B cell (primary cell): ENCODE measurements around the gene CINP. TPM values are rescaled to one million over a fixed set of nuclear protein-coding genes. Genes with fewer than 3 reads are reported as not detected.

ENCODE experiments used
- ATAC-seq: fragments of 200-7000 bp; cut with Tn5 transposase; one replicate; pipeline ENCODE4 v1.10.0; 2021; ENCODE audit warnings: low read depth, mild to moderate bottlenecking, moderate number of reproducible peaks, moderate library complexity
- CTCF ChIA-PET: fragments of 350-600 bp; sonication (Branson Sonifier 250); formaldehyde crosslinking; loops from one replicate; lab custom pipeline; 2021; ENCODE audit warnings: antibody characterized with exemption, inconsistent platforms; lab: Charles Lee
- POLR2A ChIA-PET: fragments of 350-600 bp; sonication (Branson Sonifier 250); formaldehyde crosslinking; loops from one replicate; lab custom pipeline; 2021; ENCODE audit warnings: antibody characterized with exemption; lab: Charles Lee
- DNase-seq: peaks from one replicate; pipeline ENCODE4 v3.0.0; 2013
- H2AFZ ChIP-seq: 2 replicates; pipeline ENCODE4 v1.6.1; 2012; ENCODE audit warnings: mild to moderate bottlenecking, low read depth, low read length; ENCODE audit not compliant: insufficient read depth, poor library complexity, severe bottlenecking
- H3K27ac ChIP-seq, 2 donors: 1 replicate in 1 of 2; 2 replicates in 1 of 2; pipeline ENCODE4 v1.5.1; 2012 to 2013; ENCODE audit warnings: low read length in 2 of 2, mild to moderate bottlenecking in 2 of 2, moderate library complexity in 1 of 2
- H3K27me3 ChIP-seq, 4 experiments: fragments of 200-600 bp in 1 of 4; sonication (generic) in 1 of 4; replicated peaks in 1 of 4; 1 replicate in 2 of 4; 2 replicates in 2 of 4; pipeline versions ENCODE4 v1.6.1 to v1.7.0; 2013 to 2016; ENCODE audit warnings: low read length in 3 of 4, mild to moderate bottlenecking in 2 of 4, mixed read lengths in 1 of 4, moderate library complexity in 1 of 4; ENCODE audit not compliant: insufficient read depth in 4 of 4, control insufficient read depth in 3 of 4; ENCODE audit errors: control extremely low read depth in 1 of 4
- H3K36me3 ChIP-seq, 2 experiments: replicated peaks in 1 of 2; 1 replicate in 1 of 2; 2 replicates in 1 of 2; pipeline versions ENCODE4 v1.6.1 to v1.7.1; 2013; ENCODE audit warnings: low read length in 1 of 2; ENCODE audit not compliant: insufficient read depth in 2 of 2, control insufficient read depth in 1 of 2; ENCODE audit errors: control extremely low read depth in 1 of 2, extremely low read depth in 1 of 2
- H3K4me1 ChIP-seq, 2 donors: fragments of 200-600 bp in 1 of 2; sonication (generic) in 1 of 2; 1 replicate in 1 of 2; 2 replicates in 1 of 2; pipeline versions ENCODE4 v1.5.1 to v1.6.1; 2013 to 2017; ENCODE audit warnings: low read length in 2 of 2; ENCODE audit not compliant: control insufficient read depth in 2 of 2, insufficient read depth in 2 of 2
- H3K4me2 ChIP-seq: replicated peaks from 2 replicates; pipeline ENCODE3; 2012; ENCODE audit warnings: mild to moderate bottlenecking, low read depth, low read length; ENCODE audit not compliant: poor library complexity, severe bottlenecking
- H3K4me3 ChIP-seq, 5 experiments: fragments of 200-600 bp in 1 of 5; sonication (generic) in 1 of 5; 1 replicate in 3 of 5; 2 replicates in 2 of 5; pipeline versions ENCODE4 v1.5.1 to v1.7.0; 2011 to 2016; ENCODE audit warnings: low read length in 4 of 5, mild to moderate bottlenecking in 4 of 5, low read depth in 2 of 5, control low read depth in 1 of 5, moderate library complexity in 1 of 5; ENCODE audit not compliant: insufficient read depth in 1 of 5; ENCODE audit errors: control extremely low read depth in 1 of 5, extremely low read depth in 1 of 5
- H3K79me2 ChIP-seq: fragments of 200-600 bp; sonication (generic); one replicate; pipeline ENCODE4 v1.6.0; 2016; ENCODE audit warnings: low read length; ENCODE audit not compliant: control insufficient read depth, insufficient read depth
- H3K9ac ChIP-seq: fragments of 200-600 bp; sonication (generic); 2 replicates; pipeline ENCODE4 v1.6.1; 2017; ENCODE audit warnings: mild to moderate bottlenecking, low read length, moderate library complexity
- H3K9me3 ChIP-seq, 3 donors: one replicate each; pipeline versions ENCODE4 v1.6.1 to v1.7.1; 2013; ENCODE audit warnings: low read length in 2 of 3; ENCODE audit not compliant: control insufficient read depth in 2 of 3, insufficient read depth in 1 of 3; ENCODE audit errors: control extremely low read depth in 1 of 3
- H4K20me1 ChIP-seq: 2 replicates; pipeline ENCODE4 v1.6.0; 2012; ENCODE audit warnings: mild to moderate bottlenecking, low read length; ENCODE audit not compliant: insufficient read depth, control insufficient read depth, poor library complexity, severe bottlenecking
- H3K27ac Mint-ChIP-seq: one replicate; pipeline ENCODE4 v1.8.0; 2021; ENCODE audit warnings: mixed read lengths
- H3K27me3 Mint-ChIP-seq: one replicate; pipeline ENCODE4 v1.8.0; 2021; ENCODE audit warnings: mixed read lengths
- H3K4me1 Mint-ChIP-seq: one replicate; pipeline ENCODE4 v1.8.0; 2021; ENCODE audit warnings: mixed read lengths
- H3K4me3 Mint-ChIP-seq: one replicate; pipeline ENCODE4 v1.8.0; 2021; ENCODE audit warnings: mixed read lengths
- H3K9me3 Mint-ChIP-seq: one replicate; pipeline ENCODE4 v1.8.0; 2022; ENCODE audit warnings: mixed read lengths; ENCODE audit not compliant: insufficient read depth
- EZH2 ChIP-seq: IDR thresholded peaks from 2 replicates; pipeline ENCODE4 v1.6.1; 2012; ENCODE audit warnings: borderline replicate concordance, low read depth, mild to moderate bottlenecking, moderate library complexity, low read length; ENCODE audit not compliant: insufficient read depth, poor library complexity, severe bottlenecking
- WGBS: methylation state at CpG from one replicate; pipeline ENCODE4 v1.1.5; 2013; ENCODE audit warnings: missing lambda C conversion rate; ENCODE audit not compliant: insufficient coverage; 5-methylcytosine and 5-hydroxymethylcytosine counted together
- intact Hi-C: fragments of 100-400 bp; cut with micrococcal nuclease; formaldehyde crosslinking; loops from one replicate; pipeline ENCODE4 v1.10.0; 2022
- polyA plus RNA-seq: library from polyadenylated mRNA; depleted of rRNA; stranded (reverse); fragments of >200 nt; gene quantifications from 2 replicates; pipeline ENCODE4 v1.2.3, GENCODE V29; 2012
- total RNA-seq, 2 donors: library from RNA; stranded (reverse); fragments of 120-200 nt in 1 of 2; gene quantifications; 1 replicate in 1 of 2; 2 replicates in 1 of 2; pipeline versions ENCODE4 v1.2.3 to v1.2.4, GENCODE V29; 2013 to 2022
- TF ChIP-seq, protein P1 (sequence below): fragments of 200-600 bp; IDR thresholded peaks from one replicate; pipeline ENCODE4 v1.8.0; 2022; ENCODE audit warnings: antibody characterized with exemption, mild to moderate bottlenecking

Gene CINP
- total and polyA plus RNA-seq, 2 donors (not counting 1 experiment from before 2014, with no cell fraction given) = 21.9 to 28.8 TPM

DNA sequence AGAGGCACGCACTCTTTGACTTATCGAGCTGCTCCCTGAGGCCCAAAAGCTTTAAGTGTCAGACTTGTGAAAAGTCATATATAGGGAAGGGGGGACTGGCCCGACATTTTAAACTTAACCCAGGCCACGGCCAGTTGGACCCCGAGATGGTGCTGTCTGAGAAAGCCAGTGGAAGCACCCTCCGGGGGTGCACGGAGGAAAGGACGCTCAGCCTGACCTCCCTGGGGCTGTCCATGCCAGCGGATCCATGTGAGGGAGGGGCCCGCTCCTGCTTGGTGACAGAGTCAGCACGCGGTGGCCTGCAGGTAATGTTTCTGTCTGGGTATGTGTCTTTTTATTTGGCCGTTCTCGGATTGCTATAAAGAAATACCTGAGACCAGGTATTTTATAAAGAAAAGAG is 36.1 kb downstream of the CINP start:
- Mint-ChIP-seq H3K4me1 (peaks cover 9% of the 10 kb centered on the region), H3K27me3 (no peaks in the 10 kb centered on the region), H3K9me3 (no peaks in the 10 kb centered on the region), H3K4me3 (no peak overlapping the region), H3K27ac (no peak overlapping the region)
- Histone ChIP-seq H3K4me2 (no peak overlapping the region), H3K9me3 (no peaks in the 10 kb centered on the region), H4K20me1 (no peaks in the 10 kb centered on the region), H3K27ac (no peak overlapping the region), H3K4me3 (no peak overlapping the region), H3K9ac (no peak overlapping the region), H3K27me3 (no peaks in the 10 kb centered on the region), H2AFZ (no peak overlapping the region), H3K79me2 (no peaks in the 10 kb centered on the region), H3K36me3 (peaks cover 0 to 4% of the 10 kb centered on the region in 2 experiments), H3K4me1 (no peaks in the 10 kb centered on the region)
- CTCF ChIA-PET = no interaction called here
- intact Hi-C loops = no loop called here
- TF ChIP-seq, protein P1, sequence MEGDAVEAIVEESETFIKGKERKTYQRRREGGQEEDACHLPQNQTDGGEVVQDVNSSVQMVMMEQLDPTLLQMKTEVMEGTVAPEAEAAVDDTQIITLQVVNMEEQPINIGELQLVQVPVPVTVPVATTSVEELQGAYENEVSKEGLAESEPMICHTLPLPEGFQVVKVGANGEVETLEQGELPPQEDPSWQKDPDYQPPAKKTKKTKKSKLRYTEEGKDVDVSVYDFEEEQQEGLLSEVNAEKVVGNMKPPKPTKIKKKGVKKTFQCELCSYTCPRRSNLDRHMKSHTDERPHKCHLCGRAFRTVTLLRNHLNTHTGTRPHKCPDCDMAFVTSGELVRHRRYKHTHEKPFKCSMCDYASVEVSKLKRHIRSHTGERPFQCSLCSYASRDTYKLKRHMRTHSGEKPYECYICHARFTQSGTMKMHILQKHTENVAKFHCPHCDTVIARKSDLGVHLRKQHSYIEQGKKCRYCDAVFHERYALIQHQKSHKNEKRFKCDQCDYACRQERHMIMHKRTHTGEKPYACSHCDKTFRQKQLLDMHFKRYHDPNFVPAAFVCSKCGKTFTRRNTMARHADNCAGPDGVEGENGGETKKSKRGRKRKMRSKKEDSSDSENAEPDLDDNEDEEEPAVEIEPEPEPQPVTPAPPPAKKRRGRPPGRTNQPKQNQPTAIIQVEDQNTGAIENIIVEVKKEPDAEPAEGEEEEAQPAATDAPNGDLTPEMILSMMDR = no peak
- TF ChIP-seq EZH2 = no peak
- DNase-seq (no peak), ATAC-seq (no peak)
- 97% methylated on average over 14 of the region's 14 CpGs for WGBS
- POLR2A ChIA-PET = no interaction called here

DNA sequence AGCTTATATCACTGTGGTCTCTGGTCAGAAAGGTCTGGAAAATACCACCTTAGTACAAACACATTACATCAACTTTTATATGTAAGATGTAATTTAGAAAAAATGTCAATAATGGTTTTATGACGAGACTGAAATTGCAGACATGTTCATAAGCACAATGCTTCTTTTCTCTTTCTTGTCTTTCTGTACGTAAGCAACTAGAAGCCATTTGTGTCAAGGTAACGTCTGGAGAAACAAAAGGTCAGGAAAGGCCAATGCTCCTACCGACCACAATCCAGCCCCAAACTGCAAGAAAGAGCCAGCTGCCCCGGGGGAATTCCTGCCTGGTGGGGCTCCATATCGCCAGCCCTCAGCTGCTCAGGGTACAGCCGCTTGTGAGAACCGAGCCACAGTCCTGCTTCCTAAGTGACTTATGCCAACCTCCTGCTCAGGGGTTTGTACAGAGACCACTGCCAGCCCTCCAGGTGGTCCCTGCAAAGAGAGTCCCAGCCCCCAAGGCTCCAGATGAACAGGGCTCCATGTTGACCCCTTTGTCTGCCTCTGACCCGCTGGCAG is 36.8 kb downstream of the CINP start:
- Histone ChIP-seq H3K9ac (no peak overlapping the region), H2AFZ (no peak overlapping the region), H3K4me2 (no peak overlapping the region), H4K20me1 (no peaks in the 10 kb centered on the region), H3K4me3 (no peak overlapping the region), H3K9me3 (no peaks in the 10 kb centered on the region), H3K27ac (no peak overlapping the region), H3K27me3 (no peaks in the 10 kb centered on the region), H3K4me1 (peaks cover 0 to 2% of the 10 kb centered on the region in 2 donors), H3K36me3 (peaks cover 0 to 4% of the 10 kb centered on the region in 2 experiments), H3K79me2 (no peaks in the 10 kb centered on the region)
- Mint-ChIP-seq H3K9me3 (no peaks in the 10 kb centered on the region), H3K27me3 (no peaks in the 10 kb centered on the region), H3K4me3 (no peak overlapping the region), H3K4me1 (peaks cover 15% of the 10 kb centered on the region), H3K27ac (no peak overlapping the region)
- POLR2A ChIA-PET = interaction anchor here (0.6 kb wide), 1 partner anchor 283 kb away, joined by 3 read pairs; no protein-coding TSS in a partner anchor
- TF ChIP-seq, protein P1 = no peak
- TF ChIP-seq EZH2 = no peak
- ATAC-seq (no peak), DNase-seq (no peak)
- CTCF ChIA-PET = interaction anchor here (1.4 to 2.8 kb wide), 2 partner anchors 9 to 11 kb away, joined by 3 to 10 read pairs; no protein-coding TSS in a partner anchor
- intact Hi-C loops = no loop called here
- 94% methylated on average over 8 of the region's 9 CpGs for WGBS
